Spleen (tissue), 11 donors: Measurements from ENCODE around the gene DCAF4. TPM values are rescaled to one million over a fixed set of nuclear protein-coding genes. Genes with fewer than 3 reads are reported as not detected.
A peak's percentile ranks its signal among the peaks of the same experiment; 100 is the strongest.

Source experiments
- DNase-seq: peaks from one replicate; pipeline ENCODE4 v3.0.0-alpha.2; 2020
- H3K27ac ChIP-seq, 8 donors: fragments of 200-600 bp; sonication (generic) in 7 of 8; 1 replicate in 4 of 8; 2 replicates in 4 of 8; pipeline versions ENCODE4 v1.5.0 to v1.8.0; 2016 to 2021; ENCODE audit warnings: inconsistent platforms in 4 of 8, mild to moderate bottlenecking in 4 of 8, moderate library complexity in 1 of 8
- H3K27me3 ChIP-seq, 7 donors: fragments of 200-600 bp; sonication (generic) in 6 of 7; replicated peaks in 1 of 7; 1 replicate in 4 of 7; 2 replicates in 3 of 7; pipeline versions ENCODE4 v1.5.0 to v1.8.0; 2016 to 2021; ENCODE audit warnings: inconsistent platforms in 3 of 7, mild to moderate bottlenecking in 1 of 7
- H3K36me3 ChIP-seq, 6 donors: fragments of 200-600 bp; sonication (generic) in 5 of 6; 1 replicate in 4 of 6; 2 replicates in 2 of 6; pipeline versions ENCODE4 v1.5.0 to v1.8.0; 2016 to 2021; ENCODE audit warnings: inconsistent platforms in 2 of 6
- H3K4me1 ChIP-seq, 6 donors: fragments of 200-600 bp; sonication (generic) in 5 of 6; 1 replicate in 3 of 6; 2 replicates in 3 of 6; pipeline versions ENCODE4 v1.5.0 to v1.8.0; 2016 to 2021; ENCODE audit warnings: inconsistent platforms in 3 of 6
- H3K4me3 ChIP-seq, 8 donors: fragments of 200-600 bp; sonication (generic) in 7 of 8; 1 replicate in 4 of 8; 2 replicates in 4 of 8; pipeline versions ENCODE4 v1.5.0 to v1.8.0; 2016 to 2021; ENCODE audit warnings: inconsistent platforms in 4 of 8, mild to moderate bottlenecking in 4 of 8, moderate library complexity in 2 of 8
- H3K9me3 ChIP-seq, 8 donors: fragments of 200-600 bp; sonication (generic) in 7 of 8; 1 replicate in 4 of 8; 2 replicates in 4 of 8; pipeline versions ENCODE4 v1.5.0 to v1.8.0; 2016 to 2021; ENCODE audit warnings: inconsistent platforms in 4 of 8
- CTCF ChIP-seq, 11 experiments: fragments of 200-600 bp in 7 of 11; fragments of 450-650 bp in 4 of 11; sonication (generic) in 4 of 11; IDR thresholded peaks in 8 of 11; conservative IDR thresholded peaks in 3 of 11; 1 replicate in 7 of 11; 2 replicates in 4 of 11; pipeline versions ENCODE4 v1.4.0 to v1.8.0; 2016 to 2021; ENCODE audit warnings: antibody characterized with exemption in 11 of 11, inconsistent platforms in 4 of 11, mild to moderate bottlenecking in 1 of 11
- POLR2A ChIP-seq, 3 donors: fragments of 450-650 bp; IDR thresholded peaks; one replicate each; pipeline ENCODE4 v1.5.1; 2017; ENCODE audit warnings: antibody characterized with exemption in 3 of 3, mild to moderate bottlenecking in 1 of 3
- POLR2AphosphoS5 ChIP-seq, 3 donors: sonication (generic); formaldehyde crosslinking; IDR thresholded peaks; one replicate each; pipeline ENCODE4 v1.5.1; 2017; ENCODE audit warnings: antibody characterized with exemption in 3 of 3
- WGBS, 5 donors: extraction: QIAGEN DNeasy Blood & Tissue Kit in 3 of 5; methylation state at CpG; one replicate each; pipeline versions ENCODE4 v1.1.5 to v1.1.7; 2013 to 2018; 5-methylcytosine and 5-hydroxymethylcytosine counted together
- intact Hi-C: fragments of 100-400 bp; cut with DNase I; formaldehyde crosslinking; loops from one replicate; pipeline ENCODE4 v1.15.0; 2023; ENCODE audit warnings: low total_unique reads
- polyA plus RNA-seq, 3 donors: library from polyadenylated mRNA; stranded (reverse); fragments of 200-250 nt; gene quantifications; one replicate each; pipeline ENCODE4 v1.2.1, GENCODE V29; 2013
- total RNA-seq, 7 donors: library from RNA; depleted of rRNA in 3 of 7; stranded (reverse); fragments of >200 nt in 3 of 7; fragmentation: NEBNext Ultra II Directional in 4 of 7; extraction: Animal tissue kit (Norgen Biotek cat#: 25700) in 4 of 7; gene quantifications; one replicate each; pipeline versions ENCODE4 v1.1.0 to v1.2.1, GENCODE V29; 2016 to 2021
- donor health status: healthy with polysubstance abuse.
- donor health status: DM: no; HTN: no; CAD: no; lungs with moderate emphysema.
- donor health status: DM: no; HTN: no; CAD: no.
- donor health status: Bipolar disorder and iron deficiency.
- donor health status: healthy.
- donor health status: DM: no; HTN: no; CAD: no.
- donor health status: DM: yes; HTN: yes; CAD: no.

The DCAF4 gene
- total and polyA plus RNA-seq, 10 donors: 7.7 to 25.0 (median 12.3) TPM

GRCh38 chr14:72962829-72963312 is 36.6 kb downstream of the DCAF4 start:
- Histone ChIP-seq H3K27me3 (no peaks in the 10 kb centered on the region), H3K27ac (peak overlapping the region in 3 of 8 donors; percentile 8 to 42 (median 29)), H3K36me3 (peaks cover 0 to 57% (median 18%) of the 10 kb centered on the region in 6 donors), H3K9me3 (no peaks in the 10 kb centered on the region), H3K4me3 (no peak overlapping the region), H3K4me1 (no peaks in the 10 kb centered on the region)
- TF ChIP-seq CTCF (IDR thresholded peaks at IDR 0.05 in 8 of 11, conservative IDR thresholded peaks at IDR 0.05 in 3 of 11): no peak
- TF ChIP-seq POLR2AphosphoS5 (IDR thresholded peaks at IDR 0.05): no peak
- TF ChIP-seq POLR2A (IDR thresholded peaks at IDR 0.05): no peak
- intact Hi-C loops: no loop called here
- no peak for DNase-seq
- 52 to 77% (median 63%) methylated on average over 6 of the region's 6 CpGs for WGBS, 5 donors

GRCh38 chr14:72965249-72965648 is 39.0 kb downstream of the DCAF4 start:
- no peaks in the 10 kb centered on the region for H3K27me3 ChIP-seq
- 77 to 91% (median 80%) methylated on average over 6 of the region's 6 CpGs for WGBS, 5 donors
- H3K36me3 ChIP-seq: peaks cover 0 to 57% (median 18%) of the 10 kb centered on the region in 6 donors
- TF ChIP-seq CTCF (IDR thresholded peaks at IDR 0.05 in 8 of 11, conservative IDR thresholded peaks at IDR 0.05 in 3 of 11): no peak
- H3K4me1 ChIP-seq: no peaks in the 10 kb centered on the region
- H3K9me3 ChIP-seq: no peaks in the 10 kb centered on the region
- H3K27ac ChIP-seq: no peak overlapping the region
- DNase-seq: no peak
- intact Hi-C loops: no loop called here
- no peak overlapping the region for H3K4me3 ChIP-seq

GRCh38 chr14:72966038-72966437 is 39.8 kb downstream of the DCAF4 start:
- intact Hi-C loops: no loop called here
- Histone ChIP-seq H3K36me3 (peaks cover 0 to 57% (median 24%) of the 10 kb centered on the region in 6 donors), H3K4me1 (no peaks in the 10 kb centered on the region), H3K9me3 (no peaks in the 10 kb centered on the region), H3K27me3 (no peaks in the 10 kb centered on the region), H3K27ac (no peak overlapping the region), H3K4me3 (no peak overlapping the region)
- WGBS, 5 donors: 97 to 98% (median 98%) methylated on average over 6 of the region's 6 CpGs
- no peak for TF ChIP-seq POLR2AphosphoS5 (IDR thresholded peaks at IDR 0.05)
- no peak for TF ChIP-seq POLR2A (IDR thresholded peaks at IDR 0.05)
- TF ChIP-seq CTCF (IDR thresholded peaks at IDR 0.05 in 8 of 11, conservative IDR thresholded peaks at IDR 0.05 in 3 of 11): no peak
- no peak for DNase-seq

GRCh38 chr14:72968316-72968715 is 42.1 kb downstream of the DCAF4 start:
- Histone ChIP-seq H3K27me3 (no peaks in the 10 kb centered on the region), H3K36me3 (peaks cover 0 to 69% (median 44%) of the 10 kb centered on the region in 6 donors), H3K4me1 (no peaks in the 10 kb centered on the region), H3K4me3 (no peak overlapping the region), H3K27ac (no peak overlapping the region), H3K9me3 (no peaks in the 10 kb centered on the region)
- TF ChIP-seq CTCF (IDR thresholded peaks at IDR 0.05 in 8 of 11, conservative IDR thresholded peaks at IDR 0.05 in 3 of 11) (no peak), POLR2AphosphoS5 (IDR thresholded peaks at IDR 0.05) (no peak), POLR2A (IDR thresholded peaks at IDR 0.05) (no peak)
- WGBS, 5 donors: 92 to 100% (median 95%) methylated on average over 5 of the region's 5 CpGs
- no peak for DNase-seq
- intact Hi-C loops: no loop called here
